Effector memory CD8-positive, alpha-beta T cell (primary cell): Measurements from ENCODE around the gene KRTAP4-5.
"Not testable (repeated sequence)": the region's sequence is repeated elsewhere in the genome, so short reads cannot be mapped to it uniquely, and the experiment has no call there.

Source experiments
- ATAC-seq: fragments of 150-1000 bp; cut with Tn5 transposase; replicated peaks from 2 replicates; pipeline ENCODE4 v1.10.0; 2021; ENCODE audit warnings: mild to moderate bottlenecking, moderate library complexity
- DNase-seq, 3 experiments: peaks; one replicate each; pipeline ENCODE4 v3.0.0; 2021
- H3K27ac Mint-ChIP-seq, 2 donors: one replicate each; pipeline ENCODE4 v1.8.0; 2022; ENCODE audit warnings: mild to moderate bottlenecking in 2 of 2, mixed read lengths in 2 of 2, moderate library complexity in 2 of 2
- H3K27me3 Mint-ChIP-seq, 2 donors: one replicate each; pipeline ENCODE4 v1.8.0; 2022; ENCODE audit warnings: mixed read lengths in 2 of 2
- H3K36me3 Mint-ChIP-seq: one replicate; pipeline ENCODE4 v1.8.0; 2022; ENCODE audit warnings: mild to moderate bottlenecking, moderate library complexity, mixed read lengths; ENCODE audit not compliant: insufficient read depth
- H3K4me1 Mint-ChIP-seq, 2 donors: one replicate each; pipeline ENCODE4 v1.8.0; 2022; ENCODE audit warnings: low read depth in 2 of 2, mixed read lengths in 2 of 2
- H3K4me3 Mint-ChIP-seq, 2 donors: one replicate each; pipeline ENCODE4 v1.8.0; 2022; ENCODE audit warnings: mild to moderate bottlenecking in 2 of 2, mixed read lengths in 2 of 2, moderate library complexity in 2 of 2
- H3K9me3 Mint-ChIP-seq, 2 donors: one replicate each; pipeline ENCODE4 v1.8.0; 2022; ENCODE audit warnings: mixed read lengths in 2 of 2

KRTAP4-5 gene

DNA sequence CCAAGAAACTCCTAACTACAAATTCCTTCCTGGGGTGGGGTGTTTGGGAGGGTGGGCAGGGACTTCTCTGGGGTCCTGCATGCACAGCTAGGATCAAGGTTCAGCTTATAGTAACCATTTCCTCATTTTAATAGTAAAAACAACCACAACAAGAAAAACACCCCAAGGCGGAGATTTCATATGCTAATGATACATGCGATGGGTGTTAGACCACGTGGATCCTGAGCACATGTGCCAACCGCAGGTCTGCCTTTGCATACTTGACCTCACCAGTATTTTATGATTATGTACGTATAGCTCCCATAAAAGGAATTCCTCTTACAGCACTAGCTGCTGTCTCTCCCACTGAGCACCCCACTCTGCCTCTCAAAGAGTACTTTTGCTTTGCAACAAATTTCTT, 33.3 kb downstream of the KRTAP4-5 start:
- Mint-ChIP-seq H3K27ac (no peak overlapping the region), H3K4me3 (no peak overlapping the region)

GRCh38 chr17:41111151-41111885, 38.3 kb downstream of the KRTAP4-5 start:
- Mint-ChIP-seq H3K36me3 (no peaks in the 10 kb centered on the region), H3K9me3 (no peaks in the 10 kb centered on the region), H3K4me1 (peaks cover under 1 to 4% of the 10 kb centered on the region in 2 donors), H3K4me3 (no peak overlapping the region), H3K27ac (no peak overlapping the region), H3K27me3 (peaks cover 29 to 41% of the 10 kb centered on the region in 2 donors)
- no peak for ATAC-seq
- DNase-seq = no peak

More for the DNA sequence above, 33.3 kb downstream of the KRTAP4-5 start:
- Mint-ChIP-seq H3K27me3 (peaks cover 32 to 49% of the 10 kb centered on the region in 2 donors), H3K36me3 (peaks cover 4% of the 10 kb centered on the region), H3K4me1 (peaks cover 12 to 21% of the 10 kb centered on the region in 2 donors), H3K9me3 (no peaks in the 10 kb centered on the region)
- no peak for DNase-seq
- peak; percentile 44 for ATAC-seq

DNA sequence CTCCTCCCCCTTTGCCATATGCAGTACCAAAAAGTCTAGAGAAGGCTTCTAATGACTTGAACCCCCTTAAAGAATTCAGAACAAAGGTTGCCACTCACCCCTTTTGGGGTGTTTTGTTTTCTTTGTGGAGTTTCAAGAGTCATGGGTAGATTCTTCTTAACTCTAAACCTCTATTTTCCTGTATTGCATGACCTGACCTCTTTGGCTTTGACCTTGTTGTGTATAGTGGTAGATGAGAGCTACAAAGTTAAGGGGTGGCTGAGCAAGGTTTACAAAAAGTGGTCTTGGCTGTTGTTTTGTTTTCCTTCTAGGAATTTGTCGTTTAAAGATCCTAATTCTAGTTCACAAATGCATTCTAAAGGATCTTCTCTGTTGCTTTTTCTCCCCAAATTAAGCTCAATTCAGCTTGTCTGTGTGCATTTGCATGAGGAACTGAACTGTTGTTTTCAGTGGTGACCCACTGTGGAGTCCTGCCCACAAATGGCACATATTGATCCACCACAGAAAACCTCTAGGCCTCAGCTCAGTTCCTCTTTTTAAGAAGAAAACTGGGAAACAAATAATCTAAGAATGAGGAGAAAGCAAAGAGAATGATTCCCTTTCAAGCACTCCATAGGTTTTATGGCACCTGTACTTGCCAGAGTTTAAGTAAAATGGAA, 40.8 kb downstream of the KRTAP4-5 start:
- H3K27me3 Mint-ChIP-seq = peaks cover 13 to 31% of the 10 kb centered on the region in 2 donors
- H3K36me3 Mint-ChIP-seq, H3K4me1 Mint-ChIP-seq, ATAC-seq, H3K4me3 Mint-ChIP-seq, H3K9me3 Mint-ChIP-seq, DNase-seq, H3K27ac Mint-ChIP-seq: not testable (repeated sequence)

- Mint-ChIP-seq H3K4me1 (peaks cover 0 to 4% of the 10 kb centered on the region in 2 donors), H3K9me3 (no peaks in the 10 kb centered on the region), H3K27ac (no peak overlapping the region), H3K36me3 (no peaks in the 10 kb centered on the region), H3K4me3 (no peak overlapping the region), H3K27me3 (peaks cover 11 to 31% of the 10 kb centered on the region in 2 donors)
- ATAC-seq (no peak), DNase-seq (no peak)
Measured at GRCh38 chr17:41107941-41108450, 41.6 kb downstream of the KRTAP4-5 start.

DNA sequence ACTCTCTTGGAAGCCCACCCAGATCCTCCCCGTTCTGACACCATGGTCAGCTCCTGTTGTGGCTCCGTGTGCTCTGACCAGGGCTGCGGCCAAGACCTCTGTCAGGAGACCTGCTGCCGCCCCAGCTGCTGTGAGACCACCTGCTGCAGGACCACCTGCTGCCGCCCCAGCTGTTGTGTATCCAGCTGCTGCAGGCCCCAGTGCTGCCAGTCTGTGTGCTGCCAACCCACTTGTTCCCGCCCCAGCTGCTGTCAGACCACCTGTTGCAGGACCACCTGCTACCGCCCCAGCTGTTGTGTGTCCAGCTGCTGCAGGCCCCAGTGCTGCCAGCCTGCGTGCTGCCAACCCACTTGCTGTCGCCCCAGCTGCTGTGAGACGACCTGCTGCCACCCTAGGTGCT, 44.3 kb downstream of the KRTAP4-5 start, which contains the start of gene KRTAP4-9:
TSS of gene KRTAP4-9 (plus strand) at position 43 of the 400 bp plus-strand sequence. CDS start at position 43, 0 bp downstream.
- not testable (repeated sequence) for H3K4me3 Mint-ChIP-seq, H3K9me3 Mint-ChIP-seq, H3K4me1 Mint-ChIP-seq, H3K36me3 Mint-ChIP-seq, DNase-seq, ATAC-seq, H3K27ac Mint-ChIP-seq
- peaks cover 14 to 39% of the 10 kb centered on the region in 2 donors for H3K27me3 Mint-ChIP-seq

GRCh38 chr17:41104386-41105038, 45.1 kb downstream of the KRTAP4-5 start:
- not testable (repeated sequence) for H3K27ac Mint-ChIP-seq, ATAC-seq, H3K9me3 Mint-ChIP-seq, H3K36me3 Mint-ChIP-seq, DNase-seq, H3K4me1 Mint-ChIP-seq, H3K4me3 Mint-ChIP-seq
- H3K27me3 Mint-ChIP-seq = peaks cover 22 to 41% of the 10 kb centered on the region in 2 donors

DNA sequence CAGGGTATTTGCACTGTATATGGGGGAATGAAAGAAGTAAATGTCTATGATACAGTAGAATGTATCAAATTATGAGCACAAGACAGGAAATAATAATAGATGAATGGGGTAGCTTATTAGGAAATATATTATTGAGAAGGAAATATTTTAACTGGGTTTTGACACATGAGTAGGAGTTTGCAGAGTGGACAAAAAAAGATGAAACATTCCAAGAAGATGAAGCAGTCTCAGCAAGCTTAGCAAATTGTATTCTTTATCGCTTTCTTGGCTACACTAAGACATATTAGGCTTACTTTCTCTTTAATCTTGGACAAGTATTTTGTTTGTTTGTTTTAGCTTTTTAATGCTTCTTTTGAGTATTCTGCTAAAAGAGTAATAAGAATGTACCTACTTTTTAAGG, 45.7 kb downstream of the KRTAP4-5 start:
- Mint-ChIP-seq H3K9me3 (no peaks in the 10 kb centered on the region), H3K27ac (no peak overlapping the region), H3K27me3 (peaks cover 24 to 39% of the 10 kb centered on the region in 2 donors), H3K4me3 (no peak overlapping the region), H3K4me1 (peaks cover 0 to 4% of the 10 kb centered on the region in 2 donors), H3K36me3 (no peaks in the 10 kb centered on the region)
- DNase-seq (no peak), ATAC-seq (no peak)

DNA sequence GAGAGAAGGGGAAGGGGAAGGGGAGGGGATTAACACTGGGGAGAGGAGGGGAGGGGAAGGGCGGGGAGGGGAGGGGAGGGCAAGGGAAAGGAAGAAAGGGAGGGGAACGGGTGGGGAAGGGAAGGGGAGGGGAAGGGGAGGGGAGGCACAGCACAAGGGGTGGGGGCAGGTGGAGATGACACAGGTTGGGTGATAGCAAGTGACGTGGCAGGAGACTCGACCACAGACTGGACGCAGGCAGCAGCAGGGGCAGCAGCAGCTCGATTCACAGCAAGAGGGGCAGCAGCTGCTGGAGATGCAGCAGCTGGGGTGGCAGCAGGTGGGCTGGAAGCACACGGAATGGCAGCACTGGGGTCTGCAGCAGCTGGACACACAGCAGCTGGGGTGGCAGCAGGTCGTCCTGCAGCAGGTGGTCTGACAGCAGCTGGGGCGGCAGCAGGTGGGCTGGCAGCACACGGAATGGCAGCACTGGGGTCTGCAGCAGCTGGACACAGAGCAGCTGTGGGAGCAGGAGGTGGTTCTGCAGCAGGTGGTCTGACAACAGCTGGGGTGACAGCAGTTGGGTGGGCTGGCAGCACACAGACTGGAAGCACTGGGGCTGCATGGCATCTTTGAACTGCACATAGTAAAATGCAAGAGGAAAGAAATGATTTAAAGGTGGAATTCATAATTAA, 47.9 kb downstream of the KRTAP4-5 start, which contains the start of gene KRTAP4-16:
TSS of gene KRTAP4-16 (minus strand) at position 624 of the 674 bp plus-strand sequence. CDS start at position 624, 0 bp downstream.
- DNase-seq = no peak
- Mint-ChIP-seq H3K27ac (no peak within 1 kb of the TSS), H3K4me3 (no peak within 1 kb of the TSS), H3K4me1 (peaks cover 0 to 3% of the 10 kb centered on the region in 2 donors), H3K27me3 (peaks cover 35 to 45% of the 10 kb centered on the region in 2 donors), H3K36me3 (no peaks in the 10 kb centered on the region), H3K9me3 (no peaks in the 10 kb centered on the region)
- no peak for ATAC-seq

DNA sequence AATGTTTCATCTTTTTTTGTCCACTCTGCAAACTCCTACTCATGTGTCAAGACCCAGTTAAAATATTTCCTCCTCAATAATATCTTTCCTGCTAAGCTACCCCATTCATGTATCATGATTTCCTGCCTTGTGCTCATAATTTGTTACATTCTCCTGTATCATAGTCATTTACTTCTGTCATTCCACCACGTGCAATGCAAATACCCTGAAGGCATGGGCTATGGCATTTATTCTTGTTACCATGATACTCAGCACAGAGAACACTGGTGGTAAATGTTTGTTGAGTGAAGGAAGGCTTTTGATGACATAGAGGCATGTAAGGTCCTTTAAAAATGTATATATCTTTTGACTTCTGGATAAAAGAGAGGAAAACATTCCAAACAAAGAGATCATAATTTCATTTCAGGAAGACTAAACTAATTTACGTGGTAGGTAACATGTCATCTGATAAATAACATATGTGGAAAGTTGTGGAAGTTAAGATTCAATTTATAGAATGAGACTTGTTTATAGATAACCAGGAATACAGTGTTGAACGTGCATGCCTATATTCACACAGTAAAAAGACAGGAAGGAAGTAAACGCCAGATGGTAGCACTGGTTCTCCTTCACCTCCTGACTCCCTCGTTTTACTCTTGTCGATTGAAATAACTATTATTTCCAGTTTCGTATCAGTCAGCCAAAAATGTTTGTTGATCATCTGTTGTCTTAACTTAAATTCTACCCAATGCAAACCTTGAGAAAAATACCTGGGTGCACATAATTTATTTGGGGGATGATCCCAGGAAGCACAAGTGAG, 49.7 kb downstream of the KRTAP4-5 start:
- not testable (repeated sequence) for ATAC-seq, H3K4me3 Mint-ChIP-seq, H3K36me3 Mint-ChIP-seq, H3K4me1 Mint-ChIP-seq, H3K9me3 Mint-ChIP-seq, H3K27ac Mint-ChIP-seq, DNase-seq
- peaks cover 33 to 52% of the 10 kb centered on the region in 2 donors for H3K27me3 Mint-ChIP-seq
